GM12801 (cell line): Measurements from ENCODE around the gene GGT6.

Experiments used
- CTCF ChIP-seq: IDR thresholded peaks from one replicate; pipeline ENCODE4 v1.5.1; 2011; ENCODE audit warnings: control low read depth; ENCODE audit not compliant: insufficient read length; ENCODE audit errors: extremely low read depth

Gene GGT6

GRCh38 chr17:4594931-4595684, 34.7 kb upstream of the GGT6 start:
- TF ChIP-seq CTCF = no peak

- TF ChIP-seq CTCF = no peak
Measured at GRCh38 chr17:4594406-4594805, 34.0 kb upstream of the GGT6 start.

GRCh38 chr17:4593021-4593421, 32.6 kb upstream of the GGT6 start:
- TF ChIP-seq CTCF = no peak

- no peak for TF ChIP-seq CTCF
Measured at GRCh38 chr17:4592240-4593005, 32.0 kb upstream of the GGT6 start.

GRCh38 chr17:4591529-4591928, 31.2 kb upstream of the GGT6 start:
- TF ChIP-seq CTCF = no peak

GRCh38 chr17:4590981-4591453, 30.6 kb upstream of the GGT6 start:
- TF ChIP-seq CTCF = no peak

- TF ChIP-seq CTCF = no peak
Measured at GRCh38 chr17:4588898-4589625, 28.7 kb upstream of the GGT6 start.
